ENCODE results near the gene KCNN3. TPM values are rescaled to one million over a fixed set of nuclear protein-coding genes. Genes with fewer than 3 reads are reported as not detected.
A peak's percentile ranks its signal among the peaks of the same experiment; 100 is the strongest.

The KCNN3 gene
- total RNA-seq, 2 donors from 2014 or later = 0.08 TPM; not detected in 1

- H3K27ac Mint-ChIP-seq = no peak overlapping the region
- H3K4me3 Mint-ChIP-seq = no peak overlapping the region
- peaks cover 25 to 35% of the 10 kb centered on the region in 2 donors for H3K27me3 Mint-ChIP-seq
- DNase-seq (ENCODE audit: low spot score) = no peak
- no peak for ATAC-seq
- no peaks in the 10 kb centered on the region for H3K9me3 Mint-ChIP-seq
- peaks cover 9 to 15% of the 10 kb centered on the region in 2 donors for H3K4me1 Mint-ChIP-seq (ENCODE audit: low read depth in 2 of 2)
- H3K36me3 Mint-ChIP-seq = no peaks in the 10 kb centered on the region
Observed at GRCh38 chr1:154873321-154873950, 3.4 kb upstream of the KCNN3 start.

GRCh38 chr1:154871374-154871773 lies 1.3 kb upstream of the KCNN3 start:
- ATAC-seq (no peak), DNase-seq (ENCODE audit: low spot score) (no peak)
- Mint-ChIP-seq H3K27ac (no peak overlapping the region), H3K9me3 (no peaks in the 10 kb centered on the region), H3K27me3 (peaks cover 30 to 44% of the 10 kb centered on the region in 2 donors), H3K36me3 (no peaks in the 10 kb centered on the region), H3K4me3 (no peak overlapping the region), H3K4me1 (ENCODE audit: low read depth in 2 of 2) (peaks cover 9 to 15% of the 10 kb centered on the region in 2 donors)

GRCh38 chr1:154870734-154871133 lies 653 bp upstream of the KCNN3 start:
- Mint-ChIP-seq H3K27me3 (peaks cover 35 to 44% of the 10 kb centered on the region in 2 donors), H3K27ac (no peak overlapping the region), H3K9me3 (no peaks in the 10 kb centered on the region), H3K36me3 (no peaks in the 10 kb centered on the region), H3K4me3 (no peak overlapping the region), H3K4me1 (ENCODE audit: low read depth in 2 of 2) (peaks cover 9 to 15% of the 10 kb centered on the region in 2 donors)
- DNase-seq (ENCODE audit: low spot score) (no peak), ATAC-seq (no peak)

GRCh38 chr1:154869351-154870114 lies 548 bp downstream of the KCNN3 start:
- DNase-seq (ENCODE audit: low spot score) (no peak), ATAC-seq (no peak)
- Mint-ChIP-seq H3K36me3 (no peaks in the 10 kb centered on the region), H3K27me3 (peaks cover 32 to 37% of the 10 kb centered on the region in 2 donors), H3K4me3 (no peak overlapping the region), H3K4me1 (ENCODE audit: low read depth in 2 of 2) (peaks cover 9 to 15% of the 10 kb centered on the region in 2 donors), H3K27ac (no peak overlapping the region), H3K9me3 (no peaks in the 10 kb centered on the region)

GRCh38 chr1:154867841-154868605 lies 2.1 kb downstream of the KCNN3 start:
- no peaks in the 10 kb centered on the region for H3K36me3 Mint-ChIP-seq
- peaks cover 9 to 16% of the 10 kb centered on the region in 2 donors for H3K4me1 Mint-ChIP-seq (ENCODE audit: low read depth in 2 of 2)
- H3K27me3 Mint-ChIP-seq = peaks cover 31 to 44% of the 10 kb centered on the region in 2 donors
- no peaks in the 10 kb centered on the region for H3K9me3 Mint-ChIP-seq
- DNase-seq (ENCODE audit: low spot score) (no peak), ATAC-seq (no peak)
- H3K4me3 Mint-ChIP-seq = no peak overlapping the region
- H3K27ac Mint-ChIP-seq = no peak overlapping the region

GRCh38 chr1:154867064-154867825 lies 2.8 kb downstream of the KCNN3 start:
- Mint-ChIP-seq H3K27me3 (peaks cover 29 to 52% of the 10 kb centered on the region in 2 donors), H3K27ac (no peak overlapping the region), H3K4me1 (ENCODE audit: low read depth in 2 of 2) (peaks cover 9 to 16% of the 10 kb centered on the region in 2 donors), H3K9me3 (no peaks in the 10 kb centered on the region), H3K4me3 (no peak overlapping the region), H3K36me3 (no peaks in the 10 kb centered on the region)
- peak; percentile 1 for DNase-seq (ENCODE audit: low spot score)
- ATAC-seq = peak in 1 of 2 donors; percentile 52

GRCh38 chr1:154866257-154867063 lies 3.6 kb downstream of the KCNN3 start:
- DNase-seq (ENCODE audit: low spot score) (no peak), ATAC-seq (no peak)
- H3K4me3 Mint-ChIP-seq = no peak overlapping the region
- peaks cover 9 to 16% of the 10 kb centered on the region in 2 donors for H3K4me1 Mint-ChIP-seq (ENCODE audit: low read depth in 2 of 2)
- H3K36me3 Mint-ChIP-seq = no peaks in the 10 kb centered on the region
- no peak overlapping the region for H3K27ac Mint-ChIP-seq
- no peaks in the 10 kb centered on the region for H3K9me3 Mint-ChIP-seq
- peaks cover 31 to 59% of the 10 kb centered on the region in 2 donors for H3K27me3 Mint-ChIP-seq

GRCh38 chr1:154865442-154866256 lies 4.4 kb downstream of the KCNN3 start:
- H3K27me3 Mint-ChIP-seq = peaks cover 31 to 57% of the 10 kb centered on the region in 2 donors
- H3K36me3 Mint-ChIP-seq = no peaks in the 10 kb centered on the region
- ATAC-seq = no peak
- no peak overlapping the region for H3K4me3 Mint-ChIP-seq
- peaks cover 7 to 14% of the 10 kb centered on the region in 2 donors for H3K4me1 Mint-ChIP-seq (ENCODE audit: low read depth in 2 of 2)
- no peak overlapping the region for H3K27ac Mint-ChIP-seq
- DNase-seq (ENCODE audit: low spot score) = no peak
- no peaks in the 10 kb centered on the region for H3K9me3 Mint-ChIP-seq

- Mint-ChIP-seq H3K4me1 (ENCODE audit: low read depth in 2 of 2) (peaks cover 2 to 12% of the 10 kb centered on the region in 2 donors), H3K9me3 (no peaks in the 10 kb centered on the region), H3K36me3 (no peaks in the 10 kb centered on the region), H3K4me3 (no peak overlapping the region), H3K27ac (no peak overlapping the region), H3K27me3 (peaks cover 31 to 54% of the 10 kb centered on the region in 2 donors)
- no peak for DNase-seq (ENCODE audit: low spot score)
- no peak for ATAC-seq
Observed at GRCh38 chr1:154864189-154864975, 5.7 kb downstream of the KCNN3 start.

GRCh38 chr1:154863315-154864174 lies 6.5 kb downstream of the KCNN3 start:
- Mint-ChIP-seq H3K27me3 (peaks cover 25 to 48% of the 10 kb centered on the region in 2 donors), H3K4me1 (ENCODE audit: low read depth in 2 of 2) (peaks cover 2 to 12% of the 10 kb centered on the region in 2 donors), H3K36me3 (no peaks in the 10 kb centered on the region), H3K27ac (no peak overlapping the region), H3K4me3 (no peak overlapping the region), H3K9me3 (no peaks in the 10 kb centered on the region)
- no peak for DNase-seq (ENCODE audit: low spot score)
- ATAC-seq = no peak

GRCh38 chr1:154862907-154863306 lies 7.2 kb downstream of the KCNN3 start:
- Mint-ChIP-seq H3K36me3 (no peaks in the 10 kb centered on the region), H3K4me3 (no peak overlapping the region), H3K9me3 (no peaks in the 10 kb centered on the region), H3K27ac (no peak overlapping the region), H3K27me3 (peaks cover 21 to 41% of the 10 kb centered on the region in 2 donors), H3K4me1 (ENCODE audit: low read depth in 2 of 2) (peaks cover 2 to 12% of the 10 kb centered on the region in 2 donors)
- DNase-seq (ENCODE audit: low spot score) = no peak
- ATAC-seq = no peak

Measured in natural killer cell treated with Interleukin-12 subunit alpha and Interleukin-12 subunit beta and Interleukin-15 and Interleukin-18, amount 100 ng/mL, for 72 hours (primary cell).